ENCODE data around the gene S100A3. TPM values are rescaled to one million over a fixed set of nuclear protein-coding genes. Genes with fewer than 3 reads are reported as not detected.
"Not testable (repeated sequence)": the region's sequence is repeated elsewhere in the genome, so short reads cannot be mapped to it uniquely, and the experiment has no call there.

The S100A3 gene
- total and polyA plus RNA-seq, 3 donors from 2014 or later, result 0.67 TPM; not detected in 2

DNA sequence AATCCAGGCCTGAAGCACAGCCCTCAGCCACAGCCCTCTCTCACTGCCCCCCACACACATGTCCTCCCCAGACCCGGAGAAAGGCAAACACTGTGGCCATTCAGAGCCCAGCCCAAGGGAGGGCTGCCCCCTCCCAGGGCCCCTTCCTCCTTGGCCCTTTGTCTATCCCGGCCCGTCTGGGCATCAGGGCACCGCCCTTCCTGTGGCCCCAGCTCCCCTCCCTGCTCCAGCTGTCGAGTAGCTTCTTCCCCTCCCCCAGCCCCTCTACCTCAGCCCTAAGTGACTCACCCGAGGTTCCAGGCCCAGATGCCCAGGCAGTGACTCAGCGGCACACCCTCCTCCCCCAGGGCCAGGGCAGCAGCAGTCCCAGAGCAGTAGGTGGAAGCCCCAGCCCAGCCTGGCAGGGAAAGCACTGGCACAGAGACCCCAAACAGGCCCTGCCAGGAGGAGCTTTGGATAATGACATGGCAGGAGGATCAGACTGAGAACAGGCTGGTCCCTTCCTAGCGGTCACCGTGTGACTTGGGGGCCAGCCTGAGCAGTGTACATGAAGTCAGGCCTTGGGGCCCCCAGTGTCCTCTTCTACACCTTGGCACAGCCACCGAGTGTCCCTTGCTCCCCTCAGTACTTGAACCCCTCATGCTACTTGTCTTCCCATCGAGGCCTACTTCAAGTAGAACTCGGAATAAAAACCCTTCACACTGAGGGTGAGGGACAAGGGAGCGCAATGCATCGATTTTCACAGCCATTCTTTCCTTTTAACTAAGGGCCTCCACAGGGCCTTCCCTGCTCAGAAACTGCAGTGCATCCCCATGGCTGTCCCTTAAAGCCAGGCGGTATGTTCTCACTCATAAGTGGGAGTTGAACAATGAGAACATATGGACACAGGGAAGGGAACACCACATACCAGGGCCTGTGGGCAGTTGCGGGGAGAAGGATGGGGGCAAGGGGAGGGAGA lies 17.6 kb upstream of the S100A3 start:
- H3K4me3 ChIP-seq, result no peak overlapping the region
- intact Hi-C loops (cut with DNase I; ENCODE audit: low total_unique reads), result loop anchor here (5.0 kb wide), 1 partner anchor 34 kb away; no protein-coding TSS in a partner anchor
- peak; percentile 81 for DNase-seq
- H3K4me1 ChIP-seq, result peaks cover 26% of the 10 kb centered on the region
- H3K9me3 ChIP-seq, result no peaks in the 10 kb centered on the region
- no peaks in the 10 kb centered on the region for H3K36me3 ChIP-seq (ENCODE audit: low read depth, missing control alignments)
- TF ChIP-seq POLR2A (IDR thresholded peaks at IDR 0.05), result no peak
- TF ChIP-seq, protein P1, sequence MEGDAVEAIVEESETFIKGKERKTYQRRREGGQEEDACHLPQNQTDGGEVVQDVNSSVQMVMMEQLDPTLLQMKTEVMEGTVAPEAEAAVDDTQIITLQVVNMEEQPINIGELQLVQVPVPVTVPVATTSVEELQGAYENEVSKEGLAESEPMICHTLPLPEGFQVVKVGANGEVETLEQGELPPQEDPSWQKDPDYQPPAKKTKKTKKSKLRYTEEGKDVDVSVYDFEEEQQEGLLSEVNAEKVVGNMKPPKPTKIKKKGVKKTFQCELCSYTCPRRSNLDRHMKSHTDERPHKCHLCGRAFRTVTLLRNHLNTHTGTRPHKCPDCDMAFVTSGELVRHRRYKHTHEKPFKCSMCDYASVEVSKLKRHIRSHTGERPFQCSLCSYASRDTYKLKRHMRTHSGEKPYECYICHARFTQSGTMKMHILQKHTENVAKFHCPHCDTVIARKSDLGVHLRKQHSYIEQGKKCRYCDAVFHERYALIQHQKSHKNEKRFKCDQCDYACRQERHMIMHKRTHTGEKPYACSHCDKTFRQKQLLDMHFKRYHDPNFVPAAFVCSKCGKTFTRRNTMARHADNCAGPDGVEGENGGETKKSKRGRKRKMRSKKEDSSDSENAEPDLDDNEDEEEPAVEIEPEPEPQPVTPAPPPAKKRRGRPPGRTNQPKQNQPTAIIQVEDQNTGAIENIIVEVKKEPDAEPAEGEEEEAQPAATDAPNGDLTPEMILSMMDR (IDR thresholded peaks at IDR 0.05), result no peak
- H3K27ac ChIP-seq, result peak overlapping the region; percentile 26 to 76
- H3K27me3 ChIP-seq, result no peaks in the 10 kb centered on the region
- 63 to 72% methylated on average over 14 to 15 of the region's 16 CpGs for WGBS, 2 donors

DNA sequence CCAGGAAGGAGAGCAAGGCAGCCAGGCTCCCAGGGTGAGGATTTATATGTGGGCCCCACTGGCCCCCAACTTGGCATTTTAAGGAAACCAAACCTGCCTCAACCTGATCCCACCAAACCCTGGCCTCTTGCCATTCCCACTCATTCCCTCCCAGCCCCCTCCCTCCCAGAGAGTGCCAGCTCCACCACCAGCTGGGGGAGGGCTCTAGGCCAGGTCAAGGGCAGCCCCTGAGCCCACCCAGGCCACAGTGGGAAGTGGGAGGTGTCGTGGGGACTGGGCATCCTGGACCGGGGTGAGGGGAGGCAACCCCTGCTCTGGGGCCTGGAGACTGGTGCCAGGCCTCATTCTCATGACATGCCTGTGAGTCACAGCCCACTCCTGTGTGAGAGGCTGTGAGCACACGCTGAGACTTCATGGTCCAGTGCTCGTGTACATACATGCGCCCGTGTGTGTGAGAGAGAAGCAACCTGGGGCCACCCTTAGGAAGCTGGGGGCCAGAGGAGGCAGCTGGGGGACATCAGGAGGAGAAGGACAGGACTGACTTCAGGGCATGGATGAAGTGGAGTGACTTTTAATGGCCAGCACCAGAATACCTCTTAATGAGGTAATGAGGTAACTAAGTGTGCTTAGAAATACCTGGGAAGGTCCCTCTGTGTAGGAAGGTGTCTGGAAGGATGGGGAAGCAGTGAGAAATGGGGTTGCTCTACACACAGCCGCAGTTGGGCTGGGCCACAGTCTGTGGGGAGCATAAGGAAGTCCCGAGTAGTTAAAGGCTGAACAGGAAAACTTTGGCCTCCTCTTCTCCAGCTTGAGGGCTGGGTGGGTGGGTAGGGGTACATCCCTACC lies 16.7 kb upstream of the S100A3 start, which contains the start of gene S100A2:
Gene S100A2 (minus strand): TSS at position 316 of the 846 bp plus-strand sequence. CDS start 1,967 bp downstream, outside the sequence.
- Histone ChIP-seq H3K27ac (peak within 1 kb of the TSS; percentile 26 to 76), H3K27me3 (no peaks in the 10 kb centered on the region), H3K9me3 (no peaks in the 10 kb centered on the region), H3K36me3 (ENCODE audit: low read depth, missing control alignments) (no peaks in the 10 kb centered on the region), H3K4me1 (peaks cover 26% of the 10 kb centered on the region), H3K4me3 (no peak within 1 kb of the TSS)
- no peak for DNase-seq
- no peak for TF ChIP-seq POLR2A (IDR thresholded peaks at IDR 0.05)
- TF ChIP-seq, protein P1 (IDR thresholded peaks at IDR 0.05), result no peak
- intact Hi-C loops (cut with DNase I; ENCODE audit: low total_unique reads), result loop anchor here (5.0 kb wide), 1 partner anchor 33 kb away; no protein-coding TSS in a partner anchor
- 75 to 80% methylated on average over 8 of the region's 8 CpGs for WGBS, 2 donors

DNA sequence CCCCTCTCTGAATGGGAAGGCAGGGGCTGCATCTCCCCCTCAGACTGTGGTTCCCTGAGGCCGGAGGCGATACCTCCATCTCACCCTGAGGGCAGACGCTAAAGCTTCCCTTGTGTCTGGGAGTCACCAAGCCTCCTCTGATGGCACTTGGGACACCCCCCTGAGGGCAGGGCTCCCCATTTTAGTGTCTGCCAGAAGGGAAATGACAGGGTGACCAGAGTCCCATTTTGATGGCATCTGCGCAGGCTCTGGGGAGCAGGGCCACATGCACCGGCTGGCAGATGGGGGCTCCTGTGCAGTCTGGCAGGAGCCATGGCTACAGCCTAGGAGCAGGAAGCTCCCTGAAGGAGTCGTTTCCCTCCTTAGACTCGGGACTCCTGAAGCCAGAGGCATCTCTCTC lies 14.9 kb upstream of the S100A3 start:
- Histone ChIP-seq H3K4me3 (no peak overlapping the region), H3K27me3 (no peaks in the 10 kb centered on the region), H3K36me3 (ENCODE audit: low read depth, missing control alignments) (no peaks in the 10 kb centered on the region), H3K27ac (no peak overlapping the region), H3K4me1 (peaks cover 26% of the 10 kb centered on the region), H3K9me3 (no peaks in the 10 kb centered on the region)
- TF ChIP-seq, protein P1 (IDR thresholded peaks at IDR 0.05), result no peak
- no peak for TF ChIP-seq POLR2A (IDR thresholded peaks at IDR 0.05)
- DNase-seq, result no peak
- intact Hi-C loops (cut with DNase I; ENCODE audit: low total_unique reads), result no loop called here
- 93 to 98% methylated on average over 5 to 7 of the region's 7 CpGs for WGBS, 2 donors

DNA sequence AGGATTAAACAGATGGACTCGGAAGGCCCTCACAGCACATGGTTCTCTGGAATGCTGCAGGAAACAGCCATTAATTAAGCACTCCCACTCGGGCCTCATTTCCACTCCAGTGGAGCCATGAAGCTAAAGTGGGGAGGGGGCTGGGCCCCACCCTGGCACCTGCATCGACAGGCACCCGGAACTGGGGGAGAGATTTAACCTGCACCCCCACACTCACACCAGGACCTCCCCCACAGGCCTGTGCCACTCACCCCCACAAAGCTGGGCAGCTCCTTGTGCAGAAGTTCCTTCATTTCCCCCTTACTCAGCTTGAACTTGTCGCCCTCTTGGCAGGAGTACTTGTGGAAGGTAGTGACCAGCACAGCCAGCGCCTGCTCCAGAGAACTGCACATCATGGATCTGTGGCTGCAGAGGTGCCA lies 14.4 kb upstream of the S100A3 start:
- Histone ChIP-seq H3K27me3 (no peaks in the 10 kb centered on the region), H3K4me1 (peaks cover 26% of the 10 kb centered on the region), H3K9me3 (no peaks in the 10 kb centered on the region), H3K27ac (no peak overlapping the region), H3K4me3 (no peak overlapping the region), H3K36me3 (ENCODE audit: low read depth, missing control alignments) (no peaks in the 10 kb centered on the region)
- intact Hi-C loops (cut with DNase I; ENCODE audit: low total_unique reads), result no loop called here
- WGBS, 2 donors, result 73 to 81% methylated on average over 6 of the region's 6 CpGs
- TF ChIP-seq, protein P1 (IDR thresholded peaks at IDR 0.05), result no peak
- TF ChIP-seq POLR2A (IDR thresholded peaks at IDR 0.05), result no peak
- no peak for DNase-seq

DNA sequence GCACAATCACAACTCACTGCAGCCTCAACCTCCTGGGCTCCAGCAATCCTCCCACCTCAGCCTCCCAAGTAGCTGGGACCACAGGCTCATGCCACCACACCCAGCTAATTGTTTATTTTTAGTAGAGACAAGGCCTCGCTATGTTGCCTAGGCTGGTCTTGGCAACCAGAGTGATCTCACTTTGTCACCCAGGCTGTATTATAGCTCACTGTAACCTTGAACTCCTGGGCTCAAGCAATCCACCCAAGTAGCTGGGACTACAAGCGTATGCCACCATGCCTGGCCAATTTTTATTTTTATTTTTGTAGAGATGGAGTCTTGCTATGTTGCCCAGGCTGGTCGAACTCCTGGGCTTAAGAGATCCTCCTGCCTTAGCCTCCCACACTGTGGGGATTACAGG lies 13.0 kb upstream of the S100A3 start:
- 83 to 84% methylated on average over 3 of the region's 3 CpGs for WGBS, 2 donors
- DNase-seq; H3K36me3 ChIP-seq (ENCODE audit: low read depth, missing control alignments); H3K27ac ChIP-seq; H3K9me3 ChIP-seq; H3K27me3 ChIP-seq; intact Hi-C loops (cut with DNase I; ENCODE audit: low total_unique reads); H3K4me3 ChIP-seq: not testable (repeated sequence)
- peaks cover 19% of the 10 kb centered on the region for H3K4me1 ChIP-seq
